Gastrocnemius medialis (tissue), 4 donors: Measurements from ENCODE around the gene ABCC4.

Experiments used
- POLR2A ChIP-seq, 2 donors: fragments of 450-650 bp; IDR thresholded peaks; one replicate each; pipeline ENCODE4 v1.6.1; 2017; ENCODE audit warnings: antibody characterized with exemption in 2 of 2, mild to moderate bottlenecking in 2 of 2, moderate library complexity in 2 of 2
- TF ChIP-seq, protein P1 (sequence below), 5 experiments: fragments of 450-650 bp in 3 of 5; fragments of 200-600 bp in 2 of 5; sonication (generic) in 2 of 5; IDR thresholded peaks in 4 of 5; conservative IDR thresholded peaks in 1 of 5; 1 replicate in 4 of 5; 2 replicates in 1 of 5; pipeline ENCODE4 v1.5.1; 2016 to 2019; ENCODE audit warnings: antibody characterized with exemption in 5 of 5, mild to moderate bottlenecking in 3 of 5, moderate library complexity in 3 of 5

DNA sequence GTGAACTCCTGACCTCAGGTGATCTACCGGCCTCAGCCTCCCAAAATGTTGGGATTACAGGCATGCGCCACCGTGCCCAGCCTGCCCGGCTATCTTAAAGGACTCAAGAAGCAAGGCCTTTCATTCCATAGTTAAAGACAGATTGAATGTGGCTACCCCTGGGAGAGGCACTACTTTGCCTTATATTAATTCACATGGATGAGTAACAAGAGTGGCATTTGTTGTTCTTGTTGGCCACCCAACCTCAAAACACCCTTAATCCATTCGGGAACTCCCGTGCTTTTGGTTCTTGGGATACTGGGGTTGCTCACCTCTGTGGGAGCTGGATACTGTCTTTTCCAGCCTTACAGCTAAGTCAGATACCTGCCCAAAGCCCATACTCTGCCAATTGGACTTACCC, 34.4 kb upstream of the ABCC4 start:
- TF ChIP-seq, protein P1, sequence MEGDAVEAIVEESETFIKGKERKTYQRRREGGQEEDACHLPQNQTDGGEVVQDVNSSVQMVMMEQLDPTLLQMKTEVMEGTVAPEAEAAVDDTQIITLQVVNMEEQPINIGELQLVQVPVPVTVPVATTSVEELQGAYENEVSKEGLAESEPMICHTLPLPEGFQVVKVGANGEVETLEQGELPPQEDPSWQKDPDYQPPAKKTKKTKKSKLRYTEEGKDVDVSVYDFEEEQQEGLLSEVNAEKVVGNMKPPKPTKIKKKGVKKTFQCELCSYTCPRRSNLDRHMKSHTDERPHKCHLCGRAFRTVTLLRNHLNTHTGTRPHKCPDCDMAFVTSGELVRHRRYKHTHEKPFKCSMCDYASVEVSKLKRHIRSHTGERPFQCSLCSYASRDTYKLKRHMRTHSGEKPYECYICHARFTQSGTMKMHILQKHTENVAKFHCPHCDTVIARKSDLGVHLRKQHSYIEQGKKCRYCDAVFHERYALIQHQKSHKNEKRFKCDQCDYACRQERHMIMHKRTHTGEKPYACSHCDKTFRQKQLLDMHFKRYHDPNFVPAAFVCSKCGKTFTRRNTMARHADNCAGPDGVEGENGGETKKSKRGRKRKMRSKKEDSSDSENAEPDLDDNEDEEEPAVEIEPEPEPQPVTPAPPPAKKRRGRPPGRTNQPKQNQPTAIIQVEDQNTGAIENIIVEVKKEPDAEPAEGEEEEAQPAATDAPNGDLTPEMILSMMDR (IDR thresholded peaks at IDR 0.05 in 4 of 5, conservative IDR thresholded peaks at IDR 0.05 in 1 of 5), result no peak
- TF ChIP-seq POLR2A (IDR thresholded peaks at IDR 0.05), result no peak
